Astrocyte of the cerebellum (primary cell): ENCODE measurements around the gene PLXNA2.
A peak's percentile ranks its signal among the peaks of the same experiment; 100 is the strongest.

ENCODE experiments used
- DNase-seq: peaks from one replicate; pipeline ENCODE4 v3.0.0-alpha.2; 2011; ENCODE audit warnings: low read depth
- H3K4me3 ChIP-seq: 2 replicates; pipeline ENCODE4 v1.5.1; 2011; ENCODE audit warnings: mild to moderate bottlenecking, low read depth, low read length, moderate library complexity
- CTCF ChIP-seq: IDR thresholded peaks from 2 replicates; pipeline ENCODE4 v1.5.1; 2012; ENCODE audit warnings: low read length, low read depth, moderate library complexity, mild to moderate bottlenecking; ENCODE audit errors: missing control alignments
- in situ Hi-C: cut with HindIII; loops from 2 replicates; pipeline ENCODE4 v1.10.0; 2017; ENCODE audit warnings: low sequenced_read_pairs

PLXNA2 gene

GRCh38 chr1:207997486-207998268 is 246.5 kb downstream of the PLXNA2 start:
- peak; percentile 73 for TF ChIP-seq CTCF
- peak; percentile 44 for DNase-seq
- in situ Hi-C loops: no loop called here
- H3K4me3 ChIP-seq: no peak overlapping the region

- in situ Hi-C loops: no loop called here
- no peak overlapping the region for H3K4me3 ChIP-seq
- no peak for DNase-seq
- TF ChIP-seq CTCF: no peak
Observed at GRCh38 chr1:207996636-207997035, 247.5 kb downstream of the PLXNA2 start.

- in situ Hi-C loops: no loop called here
- DNase-seq: no peak
- no peak for TF ChIP-seq CTCF
- H3K4me3 ChIP-seq: no peak overlapping the region
Observed at GRCh38 chr1:207995576-207995975, 248.6 kb downstream of the PLXNA2 start.

- no peak for DNase-seq
- H3K4me3 ChIP-seq: no peak overlapping the region
- in situ Hi-C loops: no loop called here
- peak; percentile 46 for TF ChIP-seq CTCF
Observed at GRCh38 chr1:207993477-207994445, 250.4 kb downstream of the PLXNA2 start.

- H3K4me3 ChIP-seq: no peak overlapping the region
- in situ Hi-C loops: no loop called here
- no peak for DNase-seq
- TF ChIP-seq CTCF: no peak
Observed at GRCh38 chr1:207992677-207993236, 251.4 kb downstream of the PLXNA2 start.

GRCh38 chr1:207991583-207992026 is 252.6 kb downstream of the PLXNA2 start:
- in situ Hi-C loops: no loop called here
- no peak for TF ChIP-seq CTCF
- no peak for DNase-seq

More at GRCh38 chr1:207991583-207992026, 252.6 kb downstream of the PLXNA2 start:
- no peak overlapping the region for H3K4me3 ChIP-seq
